Stimulated activated CD4-positive, alpha-beta T cell treated with anti-CD3 and anti-CD28 coated beads, Interleukin-4, amount 100 ng/mL, for 48 hours (primary cell): Measurements from ENCODE around the gene CHCHD6.

Source experiments
- DNase-seq, 2 donors: peaks; one replicate each; pipeline ENCODE4 v3.0.0-alpha.2; 2020; ENCODE audit warnings: low read depth in 2 of 2

Gene CHCHD6

DNA sequence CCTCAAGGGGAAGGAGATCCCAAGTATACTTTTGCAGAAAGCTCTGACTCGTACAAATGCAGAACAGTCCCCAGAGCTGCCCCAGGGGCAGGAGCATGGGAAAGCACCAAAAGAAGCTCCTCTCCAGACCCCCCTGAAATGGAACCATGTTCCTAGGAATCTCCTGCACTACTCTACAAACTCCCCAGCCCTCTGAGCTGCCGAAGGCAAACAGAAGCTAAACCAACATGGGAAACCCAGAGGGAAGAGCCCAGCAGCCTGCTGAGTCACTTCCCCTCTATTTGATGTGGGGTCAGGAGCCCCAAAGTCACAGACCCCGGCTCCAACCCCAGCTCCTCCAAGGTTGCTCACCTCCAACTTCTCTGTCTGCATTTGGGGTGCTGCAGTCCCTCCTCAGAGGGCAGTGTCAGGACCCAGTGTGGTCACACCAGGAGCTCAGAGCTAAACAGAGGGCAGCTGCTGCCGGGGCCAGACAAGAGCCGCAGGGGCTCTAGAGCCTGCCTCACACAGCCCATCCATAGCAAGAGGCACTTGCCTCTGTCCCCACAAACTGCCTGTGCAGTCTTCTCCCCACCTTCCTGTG, 275.1 kb downstream of the CHCHD6 start:
- DNase-seq = no peak

- no peak for DNase-seq
Measured at GRCh38 chr3:126980266-126980811, 276.3 kb downstream of the CHCHD6 start.

DNA sequence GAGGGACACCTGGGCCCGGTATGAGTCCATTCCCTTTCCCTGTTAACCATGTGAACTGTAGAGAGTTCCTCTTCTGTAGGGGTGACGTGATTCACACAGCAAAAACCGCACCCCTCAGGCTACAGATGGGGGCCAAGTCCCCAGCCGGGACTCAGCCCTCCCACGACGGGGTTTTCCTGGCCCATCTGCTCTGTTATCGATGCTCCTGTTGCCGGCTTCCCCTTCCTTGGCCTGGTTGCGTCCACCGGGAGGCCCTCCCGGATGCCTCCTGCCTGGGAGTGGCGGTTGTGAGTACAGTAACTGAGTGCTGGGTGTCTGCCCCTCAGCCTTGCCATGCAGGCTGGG, 278.1 kb downstream of the CHCHD6 start:
- peak in 1 of 2 donors; percentile 39 for DNase-seq

GRCh38 chr3:126982471-126983175, 278.6 kb downstream of the CHCHD6 start, which contains the start of gene PLXNA1:
PLXNA1 (plus strand) TSS chr3:126983115; CDS start chr3:126988594, 5,479 bp downstream.
- DNase-seq = peak; percentile 70 to 76

DNA sequence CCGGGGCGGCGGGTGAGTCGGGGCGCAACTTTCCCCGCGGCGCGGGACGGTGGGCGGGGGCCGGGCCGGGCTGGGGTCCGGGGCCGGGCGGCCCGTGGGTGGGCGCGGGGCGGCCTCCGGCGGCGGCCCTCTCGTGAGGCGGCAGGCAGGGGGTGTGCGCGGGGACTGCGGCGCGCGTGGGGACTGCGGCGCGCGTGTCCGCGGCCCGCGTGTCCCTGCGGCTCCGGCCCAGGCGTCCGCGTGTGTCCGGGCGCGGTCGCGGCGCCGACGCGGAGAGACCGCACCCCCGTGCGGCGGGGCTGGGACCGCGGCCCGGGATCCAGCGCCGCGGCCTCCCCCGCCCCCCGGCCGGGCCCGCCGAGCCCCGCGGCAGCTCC, 279.2 kb downstream of the CHCHD6 start:
- DNase-seq = no peak

DNA sequence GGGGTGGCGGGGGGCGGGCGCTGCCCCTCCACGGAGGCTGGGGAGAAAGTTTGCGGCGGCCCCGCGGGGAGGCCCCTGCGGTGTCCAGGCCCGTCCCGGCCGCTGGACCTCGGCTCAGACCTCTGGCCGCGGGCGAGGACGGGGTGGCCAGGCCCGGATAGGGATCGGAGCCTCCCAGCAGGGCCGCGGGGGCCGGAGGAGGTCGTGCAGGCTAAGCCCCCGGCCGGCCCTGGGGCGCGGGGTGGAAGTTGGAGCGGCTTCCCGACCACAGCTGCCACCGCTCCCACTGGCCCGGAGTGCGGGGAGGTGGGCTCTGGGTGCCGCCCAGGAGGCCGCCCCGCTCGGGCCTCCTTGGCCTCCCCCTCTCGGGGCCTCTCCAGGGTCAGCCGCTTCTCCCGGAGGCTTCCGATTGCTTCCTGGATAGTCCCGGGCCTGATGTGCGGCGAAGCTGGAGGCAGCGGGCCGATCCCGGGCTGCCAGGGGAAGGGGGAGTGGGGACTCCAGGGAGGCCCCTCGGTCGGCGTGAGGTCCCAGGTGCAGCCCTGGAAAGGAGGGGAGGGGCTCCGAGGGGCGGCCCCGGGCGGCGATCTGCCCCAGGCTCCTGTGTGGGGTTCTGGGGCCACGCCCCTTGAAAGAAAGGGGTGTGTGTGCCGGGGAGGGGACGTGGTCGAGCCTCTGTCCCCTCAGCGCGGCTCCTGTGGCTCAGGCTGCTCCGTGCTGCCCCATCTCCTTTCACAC, 279.8 kb downstream of the CHCHD6 start:
- DNase-seq = peak in 1 of 2 donors; percentile 10

GRCh38 chr3:126984391-126985131, 280.5 kb downstream of the CHCHD6 start:
- DNase-seq = no peak

GRCh38 chr3:126985132-126985985, 281.3 kb downstream of the CHCHD6 start:
- DNase-seq = no peak

- no peak for DNase-seq
Measured at GRCh38 chr3:126986001-126986400, 282.0 kb downstream of the CHCHD6 start.

- no peak for DNase-seq
Measured at GRCh38 chr3:126987129-126987528, 283.1 kb downstream of the CHCHD6 start.

DNA sequence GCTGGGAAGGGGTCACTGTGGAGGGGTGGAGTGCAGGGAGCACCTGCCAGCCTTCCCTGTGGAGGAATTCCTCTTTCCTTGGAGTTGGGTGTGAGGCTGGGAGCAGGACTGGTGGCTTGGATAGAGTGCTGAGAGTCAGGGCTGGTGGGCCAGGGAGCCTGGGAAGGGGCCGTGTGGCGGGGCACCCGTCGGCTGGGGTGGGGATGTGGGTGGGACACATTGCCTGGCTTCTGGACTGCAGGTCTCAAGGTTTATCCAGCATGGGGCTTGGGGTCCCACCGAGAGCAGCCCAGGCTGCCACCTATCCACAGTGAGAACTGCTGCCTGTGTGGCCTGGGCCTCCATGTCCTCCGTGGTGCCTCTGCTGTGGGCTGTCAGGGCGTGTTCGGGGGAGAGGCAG, 283.6 kb downstream of the CHCHD6 start:
- no peak for DNase-seq

GRCh38 chr3:126988451-126989021, 284.5 kb downstream of the CHCHD6 start:
- no peak for DNase-seq

DNA sequence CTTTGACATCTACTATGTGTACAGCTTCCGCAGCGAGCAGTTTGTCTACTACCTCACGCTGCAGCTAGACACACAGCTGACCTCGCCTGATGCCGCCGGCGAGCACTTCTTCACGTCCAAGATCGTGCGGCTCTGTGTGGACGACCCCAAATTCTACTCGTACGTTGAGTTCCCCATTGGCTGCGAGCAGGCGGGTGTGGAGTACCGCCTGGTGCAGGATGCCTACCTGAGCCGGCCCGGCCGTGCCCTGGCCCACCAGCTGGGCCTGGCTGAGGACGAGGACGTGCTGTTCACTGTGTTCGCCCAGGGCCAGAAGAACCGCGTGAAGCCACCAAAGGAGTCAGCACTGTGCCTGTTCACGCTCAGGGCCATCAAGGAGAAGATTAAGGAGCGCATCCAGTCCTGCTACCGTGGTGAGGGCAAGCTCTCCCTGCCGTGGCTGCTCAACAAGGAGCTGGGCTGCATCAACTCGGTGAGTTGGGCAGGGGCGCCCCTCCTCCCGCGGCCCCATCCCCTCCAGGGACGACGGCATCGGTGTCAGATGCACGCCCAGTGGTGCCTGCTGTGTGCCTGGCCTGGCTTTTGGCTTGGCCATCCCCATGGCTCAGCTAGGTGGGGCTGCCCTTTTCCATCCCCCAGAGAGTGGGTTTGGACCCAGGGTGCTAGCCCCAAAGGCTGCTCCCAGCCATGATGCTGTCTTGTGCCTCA, 285.4 kb downstream of the CHCHD6 start:
- DNase-seq = no peak

DNA sequence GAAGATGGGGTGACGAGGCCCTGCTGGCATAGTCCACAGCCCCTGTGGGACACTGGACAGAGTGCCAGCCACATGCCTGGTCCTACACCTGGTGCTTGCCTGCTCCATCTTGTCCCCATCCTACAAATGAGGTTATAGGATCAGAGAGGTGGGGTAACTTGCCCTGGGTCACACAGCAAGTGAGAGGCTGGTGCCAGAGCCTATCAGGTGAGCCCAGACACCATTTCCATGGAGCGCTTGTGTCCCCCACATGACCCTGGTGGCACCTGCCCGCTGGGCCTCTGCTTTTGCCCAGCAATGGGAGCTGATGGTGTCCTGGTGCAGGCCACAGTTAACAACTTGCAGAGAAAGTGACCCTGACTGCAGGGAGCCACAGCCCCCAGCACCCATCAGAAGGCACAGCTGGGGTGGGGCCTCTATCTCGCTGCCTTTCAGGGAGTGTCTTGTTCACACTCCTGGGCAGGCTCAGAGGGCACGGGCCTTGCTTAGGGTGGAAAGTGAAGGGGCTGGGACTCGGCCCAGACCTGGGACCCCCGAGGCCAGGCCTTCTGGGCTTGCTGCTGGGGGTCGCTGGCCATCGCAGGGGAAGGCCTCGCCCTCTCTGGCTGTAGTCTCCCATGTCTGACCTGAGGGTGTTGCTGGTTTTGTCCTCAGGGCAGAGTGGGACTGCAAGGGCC, 286.1 kb downstream of the CHCHD6 start:
- DNase-seq = no peak

GRCh38 chr3:126990890-126991289, 286.9 kb downstream of the CHCHD6 start:
- no peak for DNase-seq

DNA sequence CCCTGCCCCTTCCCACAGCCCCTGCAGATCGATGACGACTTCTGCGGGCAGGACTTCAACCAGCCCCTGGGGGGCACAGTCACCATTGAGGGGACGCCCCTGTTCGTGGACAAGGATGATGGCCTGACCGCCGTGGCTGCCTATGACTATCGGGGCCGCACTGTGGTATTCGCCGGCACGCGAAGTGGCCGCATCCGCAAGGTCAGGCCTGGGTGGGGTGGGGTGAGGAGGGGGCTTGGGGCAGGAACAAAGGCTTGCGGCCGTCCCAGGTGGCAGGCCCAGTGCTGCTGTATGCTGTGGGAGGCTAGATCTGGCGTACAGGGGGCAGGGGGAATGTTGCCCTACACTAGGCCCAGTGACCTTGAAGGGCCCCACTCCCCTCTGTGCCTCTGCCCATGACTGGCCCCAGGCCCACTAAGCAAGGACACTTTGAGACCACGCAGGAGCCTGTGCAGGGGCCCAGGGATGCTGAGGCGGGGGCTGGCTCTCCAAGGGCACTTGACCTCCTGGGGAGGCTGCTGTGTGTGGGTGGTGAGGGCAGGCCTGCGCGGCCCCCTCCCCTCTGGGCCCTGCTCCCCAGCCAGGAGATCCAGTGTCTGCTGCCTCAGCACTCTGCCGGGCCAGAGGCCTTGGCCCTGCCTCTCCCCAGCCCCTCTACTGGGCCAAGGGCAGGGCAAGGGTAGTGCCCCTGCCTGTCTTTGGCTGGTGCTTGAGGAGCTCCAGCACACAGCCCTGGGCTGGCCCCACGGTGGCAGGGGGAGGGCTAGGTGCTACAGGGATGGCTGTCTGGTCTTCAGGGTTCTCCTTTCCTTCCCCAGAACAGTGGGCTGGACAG, 287.5 kb downstream of the CHCHD6 start:
- DNase-seq = no peak

GRCh38 chr3:126992216-126992615, 288.2 kb downstream of the CHCHD6 start:
- DNase-seq = no peak

DNA sequence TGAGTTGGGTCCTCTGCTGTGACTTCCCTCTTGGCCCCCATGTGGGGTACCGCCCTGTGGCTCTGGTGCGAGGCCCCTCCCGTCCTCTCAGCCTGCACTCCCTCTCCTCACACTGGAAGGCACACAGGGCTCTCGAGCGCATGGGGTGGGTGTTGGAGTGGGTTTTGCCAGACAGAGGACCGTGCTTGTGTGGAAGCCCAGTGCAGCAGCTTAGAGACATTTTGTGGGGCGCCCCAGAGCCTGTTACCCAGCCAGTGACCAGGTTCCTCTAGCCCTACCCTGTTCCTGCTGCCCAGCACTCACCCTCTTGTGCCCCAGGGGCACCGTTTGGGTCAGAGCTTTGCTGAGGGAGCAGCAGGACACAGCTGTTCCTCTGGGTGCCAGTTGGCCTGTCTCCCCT, 288.7 kb downstream of the CHCHD6 start:
- no peak for DNase-seq

- no peak for DNase-seq
Measured at GRCh38 chr3:126993436-126993835, 289.4 kb downstream of the CHCHD6 start.
